ENCODE measurements around the gene TGFBRAP1.

The TGFBRAP1 gene

DNA sequence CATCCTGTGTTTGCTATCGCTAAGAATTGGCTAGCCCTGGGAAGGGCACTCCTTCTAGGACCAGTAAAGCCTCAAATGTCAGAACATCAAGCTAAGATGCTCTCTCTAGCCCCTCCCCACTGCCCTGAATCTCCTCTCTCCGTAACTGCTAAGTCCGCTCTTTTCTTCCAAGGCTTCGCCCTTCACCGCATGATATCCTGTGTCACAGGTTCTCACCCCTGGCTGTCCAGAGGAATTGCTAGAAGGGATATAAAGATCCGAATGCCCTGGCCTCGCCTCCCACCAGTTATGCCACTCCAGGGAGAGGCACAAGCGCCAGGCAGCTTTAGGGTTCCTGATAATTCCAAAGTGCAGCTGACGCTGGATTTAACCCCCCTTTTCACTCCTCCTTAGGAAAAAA, 105.1 kb downstream of the TGFBRAP1 start:
- POLR2A ChIA-PET: no interaction called here
- CTCF ChIA-PET: interaction anchor here (1.0 kb wide), 1 partner anchor 11 kb away, joined by 6 read pairs; no protein-coding TSS in a partner anchor
- TF ChIP-seq L3MBTL2 (conservative IDR thresholded peaks at IDR 0.05): no peak
- TF ChIP-seq SUZ12 (IDR thresholded peaks at IDR 0.05): no peak
- TF ChIP-seq ZNF384 (IDR thresholded peaks at IDR 0.05): no peak
- TF ChIP-seq FOXM1 (IDR thresholded peaks at IDR 0.05; ENCODE audit: borderline replicate concordance): no peak
- DNase-seq (ENCODE audit: extremely low spot score): no peak

DNA sequence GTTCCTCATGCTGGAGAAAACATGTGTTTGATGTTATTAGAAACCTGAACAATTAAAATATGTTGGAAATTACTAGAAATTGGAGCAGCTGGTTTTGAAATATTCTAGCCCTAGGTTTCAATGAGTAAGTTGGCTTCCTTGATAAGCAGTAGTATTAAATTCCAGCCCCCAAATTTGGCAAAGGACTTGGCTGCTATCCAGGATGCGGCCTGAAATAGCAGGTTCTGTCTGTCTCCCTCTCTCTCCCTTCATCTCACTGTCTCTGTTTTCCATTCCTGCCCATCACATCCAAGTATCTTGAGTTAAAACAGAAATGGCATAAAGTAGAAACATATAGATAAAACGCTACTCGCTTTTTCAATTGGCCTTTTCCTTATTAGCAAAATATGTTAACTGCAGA, 108.9 kb downstream of the TGFBRAP1 start:
- ChIA-PET CTCF (no interaction called here), POLR2A (no interaction called here)
- no peak for DNase-seq (ENCODE audit: extremely low spot score)
- TF ChIP-seq FOXA1 (IDR thresholded peaks at IDR 0.05): no peak
- no peak for TF ChIP-seq FOXK2 (IDR thresholded peaks at IDR 0.05)
- TF ChIP-seq TARDBP (IDR thresholded peaks at IDR 0.05): no peak
- no peak for TF ChIP-seq NFRKB (IDR thresholded peaks at IDR 0.05)
- TF ChIP-seq HDGF (IDR thresholded peaks at IDR 0.05; ENCODE audit: borderline replicate concordance): no peak
- TF ChIP-seq ZNF384 (IDR thresholded peaks at IDR 0.05): no peak
- TF ChIP-seq ELF4 (IDR thresholded peaks at IDR 0.05): no peak
- TF ChIP-seq LEF1 (IDR thresholded peaks at IDR 0.05; ENCODE audit: borderline replicate concordance): no peak
- no peak for TF ChIP-seq L3MBTL2 (conservative IDR thresholded peaks at IDR 0.05)
- no peak for TF ChIP-seq FOXM1 (IDR thresholded peaks at IDR 0.05; ENCODE audit: borderline replicate concordance)
- no peak for TF ChIP-seq ARNT (IDR thresholded peaks at IDR 0.05)
- TF ChIP-seq SP1 (IDR thresholded peaks at IDR 0.05): no peak
- no peak for TF ChIP-seq CTBP1 (IDR thresholded peaks at IDR 0.05; ENCODE audit: borderline replicate concordance)
- no peak for TF ChIP-seq BHLHE40 (IDR thresholded peaks at IDR 0.05; ENCODE audit: borderline replicate concordance)

DNA sequence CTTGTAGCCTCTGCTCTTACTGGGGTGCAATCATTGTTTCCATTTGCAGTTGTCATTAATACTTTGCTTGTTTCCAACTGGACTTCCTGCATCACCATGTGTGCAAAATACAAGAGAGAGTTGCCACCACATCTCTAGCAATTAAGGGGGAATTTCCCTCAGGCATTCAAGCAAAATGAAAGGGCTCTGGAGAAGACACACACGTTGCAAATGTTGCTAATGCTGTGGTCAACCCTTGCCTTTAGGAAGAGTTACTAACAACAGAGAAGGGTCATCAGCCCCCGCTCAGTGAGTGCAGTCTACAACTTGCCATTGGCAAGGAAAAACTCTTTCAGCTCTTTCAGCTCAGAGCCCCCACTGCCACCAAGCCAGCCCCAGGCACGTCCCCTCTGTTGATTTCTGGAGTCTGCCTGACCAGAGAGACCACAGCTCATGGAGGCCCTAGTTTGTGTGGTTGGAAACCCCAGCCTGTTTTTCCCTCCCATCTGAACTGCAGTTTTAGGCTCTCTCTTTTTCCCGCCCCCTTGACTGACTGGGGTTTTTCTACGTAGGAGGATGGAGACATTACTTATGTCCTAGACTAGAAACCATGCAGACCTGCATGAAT, 113.8 kb downstream of the TGFBRAP1 start:
- TF ChIP-seq HDGF (IDR thresholded peaks at IDR 0.05; ENCODE audit: borderline replicate concordance) (no peak), ELF4 (IDR thresholded peaks at IDR 0.05) (no peak), SUZ12 (IDR thresholded peaks at IDR 0.05) (no peak), FOXA1 (IDR thresholded peaks at IDR 0.05) (no peak), ARNT (IDR thresholded peaks at IDR 0.05) (no peak), ZNF384 (IDR thresholded peaks at IDR 0.05) (no peak), BHLHE40 (IDR thresholded peaks at IDR 0.05; ENCODE audit: borderline replicate concordance) (no peak), L3MBTL2 (conservative IDR thresholded peaks at IDR 0.05) (no peak), TARDBP (IDR thresholded peaks at IDR 0.05) (no peak), LEF1 (IDR thresholded peaks at IDR 0.05; ENCODE audit: borderline replicate concordance) (no peak), FOXK2 (IDR thresholded peaks at IDR 0.05) (no peak), FOXM1 (IDR thresholded peaks at IDR 0.05; ENCODE audit: borderline replicate concordance) (no peak), CTBP1 (IDR thresholded peaks at IDR 0.05; ENCODE audit: borderline replicate concordance) (no peak), SP1 (IDR thresholded peaks at IDR 0.05) (no peak), NFRKB (IDR thresholded peaks at IDR 0.05) (no peak)
- TF ChIP-seq, protein P1, sequence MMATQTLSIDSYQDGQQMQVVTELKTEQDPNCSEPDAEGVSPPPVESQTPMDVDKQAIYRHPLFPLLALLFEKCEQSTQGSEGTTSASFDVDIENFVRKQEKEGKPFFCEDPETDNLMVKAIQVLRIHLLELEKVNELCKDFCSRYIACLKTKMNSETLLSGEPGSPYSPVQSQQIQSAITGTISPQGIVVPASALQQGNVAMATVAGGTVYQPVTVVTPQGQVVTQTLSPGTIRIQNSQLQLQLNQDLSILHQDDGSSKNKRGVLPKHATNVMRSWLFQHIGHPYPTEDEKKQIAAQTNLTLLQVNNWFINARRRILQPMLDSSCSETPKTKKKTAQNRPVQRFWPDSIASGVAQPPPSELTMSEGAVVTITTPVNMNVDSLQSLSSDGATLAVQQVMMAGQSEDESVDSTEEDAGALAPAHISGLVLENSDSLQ (IDR thresholded peaks at IDR 0.05): no peak
- ChIA-PET CTCF (no interaction called here), POLR2A (no interaction called here)
- no peak for DNase-seq (ENCODE audit: extremely low spot score)

Measured in HEK293T (cell line).